Gastrocnemius medialis (tissue), 4 donors: ENCODE data around the gene RNF141. TPM values are rescaled to one million over a fixed set of nuclear protein-coding genes. Genes with fewer than 3 reads are reported as not detected.

ENCODE experiments used
- ATAC-seq, 2 donors: fragments of 150-250 bp; one replicate each; pipeline ENCODE4 v1.9.1; 2016
- DNase-seq, 2 donors: peaks; one replicate each; pipeline ENCODE4 v3.0.0-alpha.2; 2019
- H3K27ac ChIP-seq, 4 donors: fragments of 200-600 bp; sonication (generic); 1 replicate in 1 of 4; 2 replicates in 3 of 4; pipeline ENCODE4 v1.5.1; 2016 to 2018; ENCODE audit warnings: mild to moderate bottlenecking in 2 of 4, moderate library complexity in 1 of 4
- H3K27me3 ChIP-seq, 3 donors: fragments of 200-600 bp; sonication (generic) in 2 of 3; 1 replicate in 1 of 3; 2 replicates in 2 of 3; pipeline versions ENCODE4 v1.5.1 to v1.6.0; 2016 to 2019; ENCODE audit warnings: mild to moderate bottlenecking in 1 of 3, moderate library complexity in 1 of 3
- H3K36me3 ChIP-seq, 2 donors: fragments of 200-600 bp; sonication (generic) in 1 of 2; one replicate each; pipeline ENCODE4 v1.5.1; 2017 to 2018
- H3K4me1 ChIP-seq, 2 donors: fragments of 200-600 bp; sonication (generic) in 1 of 2; one replicate each; pipeline ENCODE4 v1.5.1; 2016 to 2017; ENCODE audit warnings: mild to moderate bottlenecking in 2 of 2
- H3K4me3 ChIP-seq, 4 donors: fragments of 200-600 bp; sonication (generic) in 3 of 4; 1 replicate in 1 of 4; 2 replicates in 3 of 4; pipeline ENCODE4 v1.5.1; 2016 to 2019; ENCODE audit warnings: mild to moderate bottlenecking in 2 of 4
- H3K9me3 ChIP-seq, 3 donors: fragments of 200-600 bp; sonication (generic) in 2 of 3; 1 replicate in 1 of 3; 2 replicates in 2 of 3; pipeline ENCODE4 v1.5.1; 2016 to 2019
- CTCF ChIP-seq, 5 experiments: fragments of 450-650 bp in 3 of 5; fragments of 200-600 bp in 2 of 5; sonication (generic) in 2 of 5; IDR thresholded peaks in 4 of 5; conservative IDR thresholded peaks in 1 of 5; 1 replicate in 4 of 5; 2 replicates in 1 of 5; pipeline ENCODE4 v1.5.1; 2016 to 2019; ENCODE audit warnings: antibody characterized with exemption in 5 of 5, mild to moderate bottlenecking in 3 of 5, moderate library complexity in 3 of 5
- POLR2A ChIP-seq, 2 donors: fragments of 450-650 bp; IDR thresholded peaks; one replicate each; pipeline ENCODE4 v1.6.1; 2017; ENCODE audit warnings: antibody characterized with exemption in 2 of 2, mild to moderate bottlenecking in 2 of 2, moderate library complexity in 2 of 2
- in situ Hi-C, 4 donors: fragments of 200-750 bp; cut with MboI; loops; one replicate each; pipeline versions ENCODE4 v1.15.0 to v1.8.0; 2017; ENCODE audit warnings: low sequenced_read_pairs in 4 of 4
- intact Hi-C: fragments of 100-400 bp; cut with DNase I; formaldehyde crosslinking; loops from one replicate; pipeline ENCODE4 v1.15.1; 2023; ENCODE audit warnings: low total_unique reads
- total RNA-seq, 4 donors: library from RNA; depleted of rRNA; stranded (reverse); fragments of >200 nt; gene quantifications; one replicate each; pipeline versions ENCODE4 v1.1.0 to v1.2.3, GENCODE V29; 2016

RNF141 gene
- total RNA-seq, 4 donors from 2014 or later, result 16.8 to 38.2 (median 19.0) TPM

GRCh38 chr11:10561043-10561818 lies 20.2 kb upstream of the RNF141 start:
- no peak for TF ChIP-seq CTCF (IDR thresholded peaks at IDR 0.05 in 4 of 5, conservative IDR thresholded peaks at IDR 0.05 in 1 of 5)
- TF ChIP-seq POLR2A (IDR thresholded peaks at IDR 0.05), result no peak

GRCh38 chr11:10558288-10558687 lies 17.3 kb upstream of the RNF141 start:
- no peak overlapping the region for H3K27ac ChIP-seq
- no peaks in the 10 kb centered on the region for H3K27me3 ChIP-seq
- no peaks in the 10 kb centered on the region for H3K9me3 ChIP-seq
- TF ChIP-seq POLR2A (IDR thresholded peaks at IDR 0.05) (no peak), CTCF (IDR thresholded peaks at IDR 0.05 in 4 of 5, conservative IDR thresholded peaks at IDR 0.05 in 1 of 5) (no peak)
- no peak overlapping the region for H3K4me3 ChIP-seq
- ATAC-seq (no peak), DNase-seq (no peak)
- intact Hi-C loops (no loop called here), in situ Hi-C loops (no loop called here)
- peaks cover 0 to 15% of the 10 kb centered on the region in 2 donors for H3K4me1 ChIP-seq
- H3K36me3 ChIP-seq, result no peaks in the 10 kb centered on the region

More at GRCh38 chr11:10561043-10561818, 20.2 kb upstream of the RNF141 start:
- H3K27me3 ChIP-seq, result no peaks in the 10 kb centered on the region
- H3K36me3 ChIP-seq, result no peaks in the 10 kb centered on the region
- intact Hi-C loops, result no loop called here
- peak; percentile 57 to 64 for DNase-seq
- H3K9me3 ChIP-seq, result no peaks in the 10 kb centered on the region
- in situ Hi-C loops, result no loop called here
- ATAC-seq, result peak; percentile 99
- H3K27ac ChIP-seq, result peak overlapping the region; percentile 59 to 83 (median 62)
- no peak overlapping the region for H3K4me3 ChIP-seq
- peaks cover 0 to 15% of the 10 kb centered on the region in 2 donors for H3K4me1 ChIP-seq

GRCh38 chr11:10556590-10556989 lies 15.6 kb upstream of the RNF141 start:
- in situ Hi-C loops (no loop called here), intact Hi-C loops (no loop called here)
- Histone ChIP-seq H3K4me1 (peaks cover 0 to 14% of the 10 kb centered on the region in 2 donors), H3K4me3 (no peak overlapping the region), H3K27ac (no peak overlapping the region), H3K36me3 (no peaks in the 10 kb centered on the region), H3K9me3 (no peaks in the 10 kb centered on the region), H3K27me3 (no peaks in the 10 kb centered on the region)
- no peak for DNase-seq
- ATAC-seq, result no peak
- TF ChIP-seq POLR2A (IDR thresholded peaks at IDR 0.05), result no peak
- no peak for TF ChIP-seq CTCF (IDR thresholded peaks at IDR 0.05 in 4 of 5, conservative IDR thresholded peaks at IDR 0.05 in 1 of 5)

- H3K4me3 ChIP-seq, result no peak overlapping the region
- ATAC-seq (no peak), DNase-seq (no peak)
- TF ChIP-seq CTCF (IDR thresholded peaks at IDR 0.05 in 4 of 5, conservative IDR thresholded peaks at IDR 0.05 in 1 of 5) (no peak), POLR2A (IDR thresholded peaks at IDR 0.05) (no peak)
- no peak overlapping the region for H3K27ac ChIP-seq
- H3K9me3 ChIP-seq, result no peaks in the 10 kb centered on the region
- in situ Hi-C loops (no loop called here), intact Hi-C loops (no loop called here)
- H3K27me3 ChIP-seq, result no peaks in the 10 kb centered on the region
- H3K36me3 ChIP-seq, result no peaks in the 10 kb centered on the region
- H3K4me1 ChIP-seq, result no peaks in the 10 kb centered on the region
These were observed 10.9 kb upstream of the RNF141 start for GRCh38 chr11:10551845-10552352.
